ENCODE data around the gene ACOX1. TPM values are rescaled to one million over a fixed set of nuclear protein-coding genes. Genes with fewer than 3 reads are reported as not detected.

Gene ACOX1
- total and polyA plus RNA-seq, 2 donors (not counting 1 experiment from before 2014, with no cell fraction given): 6.6 to 31.2 TPM

- H3K27ac Mint-ChIP-seq: no peak overlapping the region
- H3K4me3 Mint-ChIP-seq: no peak overlapping the region
- Histone ChIP-seq H3K4me2 (replicated peaks; ENCODE audit: low read depth, low read length, poor library complexity, severe bottlenecking) (no peak overlapping the region), H3K36me3 (replicated peaks in 1 of 2; ENCODE audit: control extremely low read depth in 1 of 2, control insufficient read depth in 1 of 2, extremely low read depth in 1 of 2, insufficient read depth in 2 of 2, low read length in 1 of 2) (peaks cover 1 to 7% of the 10 kb centered on the region in 2 experiments), H3K79me2 (ENCODE audit: control insufficient read depth, insufficient read depth, low read length) (no peaks in the 10 kb centered on the region), H3K9me3 (ENCODE audit: control extremely low read depth in 1 of 3, control insufficient read depth in 2 of 3, insufficient read depth in 1 of 3, low read length in 2 of 3) (no peaks in the 10 kb centered on the region), H2AFZ (ENCODE audit: insufficient read depth, low read depth, low read length, poor library complexity, severe bottlenecking) (no peak overlapping the region), H3K9ac (ENCODE audit: low read length) (no peak overlapping the region), H4K20me1 (ENCODE audit: control insufficient read depth, insufficient read depth, low read length, poor library complexity, severe bottlenecking) (no peaks in the 10 kb centered on the region), H3K4me1 (ENCODE audit: control insufficient read depth in 2 of 2, insufficient read depth in 2 of 2, low read length in 2 of 2) (no peaks in the 10 kb centered on the region), H3K27me3 (replicated peaks in 1 of 4; ENCODE audit: control extremely low read depth in 1 of 4, control insufficient read depth in 3 of 4, insufficient read depth in 4 of 4, low read length in 3 of 4) (no peaks in the 10 kb centered on the region), H3K27ac (ENCODE audit: low read length in 2 of 2) (no peak overlapping the region), H3K4me3 (ENCODE audit: control extremely low read depth in 1 of 5, extremely low read depth in 1 of 5, insufficient read depth in 1 of 5, low read depth in 2 of 5, low read length in 4 of 5) (no peak overlapping the region)
- no peaks in the 10 kb centered on the region for H3K27me3 Mint-ChIP-seq
- WGBS (ENCODE audit: insufficient coverage): 96% methylated on average over 29 of the region's 31 CpGs
- TF ChIP-seq EZH2 (IDR thresholded peaks at IDR 0.05; ENCODE audit: borderline replicate concordance, insufficient read depth, low read depth, low read length, poor library complexity, severe bottlenecking): no peak
- no peak for TF ChIP-seq CTCF (IDR thresholded peaks at IDR 0.05)
- intact Hi-C loops (cut with micrococcal nuclease): no loop called here
- ATAC-seq (ENCODE audit: low read depth) (no peak), DNase-seq (no peak)
- ChIA-PET CTCF (no interaction called here), POLR2A (no interaction called here)
- no peaks in the 10 kb centered on the region for H3K9me3 Mint-ChIP-seq (ENCODE audit: insufficient read depth)
- no peaks in the 10 kb centered on the region for H3K4me1 Mint-ChIP-seq
Observed at GRCh38 chr17:75917917-75918445, 61.0 kb downstream of the ACOX1 start.

GRCh38 chr17:75917141-75917916 lies 61.6 kb downstream of the ACOX1 start:
- intact Hi-C loops (cut with micrococcal nuclease): no loop called here
- H2AFZ ChIP-seq (ENCODE audit: insufficient read depth, low read depth, low read length, poor library complexity, severe bottlenecking): no peak overlapping the region
- ATAC-seq (ENCODE audit: low read depth): no peak
- DNase-seq: no peak
- 93% methylated on average over 22 of the region's 23 CpGs for WGBS (ENCODE audit: insufficient coverage)
- Mint-ChIP-seq H3K27me3 (no peaks in the 10 kb centered on the region), H3K4me1 (no peaks in the 10 kb centered on the region), H3K4me3 (no peak overlapping the region), H3K9me3 (ENCODE audit: insufficient read depth) (no peaks in the 10 kb centered on the region), H3K27ac (no peak overlapping the region)
- no peak overlapping the region for H3K9ac ChIP-seq (ENCODE audit: low read length)
- H3K4me1 ChIP-seq (ENCODE audit: control insufficient read depth in 2 of 2, insufficient read depth in 2 of 2, low read length in 2 of 2): no peaks in the 10 kb centered on the region
- TF ChIP-seq EZH2 (IDR thresholded peaks at IDR 0.05; ENCODE audit: borderline replicate concordance, insufficient read depth, low read depth, low read length, poor library complexity, severe bottlenecking) (no peak), CTCF (IDR thresholded peaks at IDR 0.05) (no peak)
- no peaks in the 10 kb centered on the region for H3K79me2 ChIP-seq (ENCODE audit: control insufficient read depth, insufficient read depth, low read length)
- peaks cover 1 to 7% of the 10 kb centered on the region in 2 experiments for H3K36me3 ChIP-seq (replicated peaks in 1 of 2; ENCODE audit: control extremely low read depth in 1 of 2, control insufficient read depth in 1 of 2, extremely low read depth in 1 of 2, insufficient read depth in 2 of 2, low read length in 1 of 2)
- no peak overlapping the region for H3K27ac ChIP-seq (ENCODE audit: low read length in 2 of 2)
- no peak overlapping the region for H3K4me3 ChIP-seq (ENCODE audit: control extremely low read depth in 1 of 5, extremely low read depth in 1 of 5, insufficient read depth in 1 of 5, low read depth in 2 of 5, low read length in 4 of 5)
- ChIA-PET CTCF (no interaction called here), POLR2A (no interaction called here)
- no peaks in the 10 kb centered on the region for H3K27me3 ChIP-seq (replicated peaks in 1 of 4; ENCODE audit: control extremely low read depth in 1 of 4, control insufficient read depth in 3 of 4, insufficient read depth in 4 of 4, low read length in 3 of 4)
- no peaks in the 10 kb centered on the region for H3K9me3 ChIP-seq (ENCODE audit: control extremely low read depth in 1 of 3, control insufficient read depth in 2 of 3, insufficient read depth in 1 of 3, low read length in 2 of 3)
- no peaks in the 10 kb centered on the region for H4K20me1 ChIP-seq (ENCODE audit: control insufficient read depth, insufficient read depth, low read length, poor library complexity, severe bottlenecking)
- no peak overlapping the region for H3K4me2 ChIP-seq (replicated peaks; ENCODE audit: low read depth, low read length, poor library complexity, severe bottlenecking)
